ENCODE results near the gene TMTC1.

The TMTC1 gene

DNA sequence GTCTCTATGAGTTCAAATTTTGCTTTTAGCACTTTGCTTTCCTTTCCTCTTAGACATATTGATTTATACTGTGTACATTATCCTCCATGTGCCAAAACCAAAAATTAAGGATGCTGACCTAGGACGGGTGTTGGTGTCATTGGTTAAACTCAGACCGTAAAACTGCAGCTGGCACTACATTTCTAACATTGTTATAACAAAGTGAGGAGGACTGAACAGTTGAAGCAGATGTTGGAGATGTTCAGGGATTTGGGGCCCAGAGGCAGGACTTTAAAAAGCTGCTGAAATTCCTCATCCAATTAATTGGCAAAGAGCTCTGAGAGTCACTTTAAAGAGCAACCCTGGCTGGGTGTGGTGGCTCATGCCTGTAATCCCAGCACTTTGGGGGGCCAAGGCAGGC, 72.4 kb downstream of the TMTC1 start:
- Histone ChIP-seq H3K4me3 (ENCODE audit: low read depth, low read length) (no peak overlapping the region), H3K9me3 (ENCODE audit: control insufficient read depth, insufficient read depth, low read length) (no peaks in the 10 kb centered on the region), H3K36me3 (ENCODE audit: control insufficient read depth, insufficient read depth, low read length) (no peaks in the 10 kb centered on the region), H3K27me3 (ENCODE audit: control insufficient read depth, insufficient read depth, low read length) (no peaks in the 10 kb centered on the region), H3K9ac (ENCODE audit: low read depth, low read length) (no peak overlapping the region), H3K4me1 (ENCODE audit: control insufficient read depth, insufficient read depth, low read length) (peaks cover 25% of the 10 kb centered on the region), H3K27ac (ENCODE audit: low read depth, low read length) (no peak overlapping the region)

DNA sequence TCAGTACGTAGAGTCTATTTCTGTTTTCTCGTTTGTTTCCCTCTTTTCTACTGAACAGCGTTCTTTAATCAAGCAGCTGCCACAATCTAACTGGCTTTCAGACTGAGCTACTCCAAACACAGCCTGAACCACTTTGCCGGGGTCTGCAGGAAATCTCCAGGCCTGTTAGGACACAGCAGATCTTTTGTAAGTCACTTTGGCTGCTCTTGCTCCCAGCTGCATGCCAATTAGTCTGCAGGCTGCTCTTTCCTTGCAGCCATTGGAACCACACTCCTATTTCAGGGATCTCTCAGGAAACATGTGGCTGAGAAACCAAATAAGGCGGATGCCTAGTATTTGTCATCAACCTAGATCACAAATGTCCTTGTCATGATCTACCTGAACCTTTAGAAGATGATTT, 73.6 kb downstream of the TMTC1 start:
- peaks cover 27% of the 10 kb centered on the region for H3K4me1 ChIP-seq (ENCODE audit: control insufficient read depth, insufficient read depth, low read length)
- H3K27me3 ChIP-seq (ENCODE audit: control insufficient read depth, insufficient read depth, low read length): no peaks in the 10 kb centered on the region
- no peak overlapping the region; the same call in 1 of the 2 replicates for H3K9ac ChIP-seq (ENCODE audit: low read depth, low read length)
- peak overlapping the region; percentile 40 for H3K27ac ChIP-seq (ENCODE audit: low read depth, low read length)
- H3K4me3 ChIP-seq (ENCODE audit: low read depth, low read length): no peak overlapping the region
- H3K36me3 ChIP-seq (ENCODE audit: control insufficient read depth, insufficient read depth, low read length): no peaks in the 10 kb centered on the region
- no peaks in the 10 kb centered on the region for H3K9me3 ChIP-seq (ENCODE audit: control insufficient read depth, insufficient read depth, low read length)

DNA sequence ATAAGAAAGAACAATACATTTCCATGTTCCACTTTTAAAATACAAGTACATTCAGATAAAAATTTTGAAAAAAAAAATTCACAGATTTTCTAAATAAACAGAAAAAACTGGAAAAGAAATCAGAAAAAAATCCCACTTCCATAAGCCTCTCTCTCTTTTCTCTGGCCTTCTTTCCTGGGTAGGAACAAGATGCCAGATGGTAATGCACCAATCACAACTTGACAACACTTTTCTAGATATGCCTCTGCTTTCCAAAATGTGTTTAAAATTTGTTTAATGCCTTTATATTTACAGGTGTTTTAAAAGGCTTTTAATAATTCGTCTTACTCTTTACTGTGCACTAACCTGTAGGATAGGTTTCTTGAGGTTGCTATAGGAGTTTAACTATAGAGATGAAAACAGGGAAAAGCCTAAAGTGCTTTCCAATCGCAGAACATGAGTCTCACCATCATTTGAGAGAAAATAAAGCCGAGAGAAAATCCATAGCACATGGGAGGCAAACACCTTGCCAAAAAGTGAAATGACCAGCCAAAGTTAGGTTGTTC, 74.2 kb downstream of the TMTC1 start:
- Histone ChIP-seq H3K9ac (ENCODE audit: low read depth, low read length) (no peak overlapping the region), H3K9me3 (ENCODE audit: control insufficient read depth, insufficient read depth, low read length) (no peaks in the 10 kb centered on the region), H3K4me1 (ENCODE audit: control insufficient read depth, insufficient read depth, low read length) (peaks cover 27% of the 10 kb centered on the region), H3K27ac (ENCODE audit: low read depth, low read length) (peak overlapping the region; percentile 40), H3K36me3 (ENCODE audit: control insufficient read depth, insufficient read depth, low read length) (peaks cover under 1% of the 10 kb centered on the region; the same call in 1 of the 2 replicates), H3K4me3 (ENCODE audit: low read depth, low read length) (no peak overlapping the region), H3K27me3 (ENCODE audit: control insufficient read depth, insufficient read depth, low read length) (no peaks in the 10 kb centered on the region)

DNA sequence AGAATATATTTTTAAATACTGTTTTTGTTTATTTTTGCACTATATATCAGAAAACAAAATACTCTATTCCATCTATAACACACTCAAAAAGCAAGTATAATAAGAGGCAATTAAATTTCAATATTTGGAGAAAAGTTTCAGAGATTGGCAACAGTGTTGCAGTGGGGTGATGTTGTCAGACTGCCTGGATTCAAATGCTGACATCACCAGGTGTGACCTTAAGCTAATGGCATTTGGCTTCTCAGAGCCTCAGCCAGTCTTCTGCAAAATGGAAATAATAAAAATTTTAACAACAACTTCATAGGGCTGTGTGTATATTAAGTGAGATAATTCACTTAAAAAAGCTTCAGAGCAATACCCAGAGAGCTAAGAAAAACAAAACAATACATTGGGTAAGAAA, 74.7 kb downstream of the TMTC1 start:
- H3K27me3 ChIP-seq (ENCODE audit: control insufficient read depth, insufficient read depth, low read length): no peaks in the 10 kb centered on the region
- H3K36me3 ChIP-seq (ENCODE audit: control insufficient read depth, insufficient read depth, low read length): peaks cover 3% of the 10 kb centered on the region; the same call in 1 of the 2 replicates
- H3K9ac ChIP-seq (ENCODE audit: low read depth, low read length): no peak overlapping the region
- peaks cover 27% of the 10 kb centered on the region for H3K4me1 ChIP-seq (ENCODE audit: control insufficient read depth, insufficient read depth, low read length)
- H3K27ac ChIP-seq (ENCODE audit: low read depth, low read length): no peak overlapping the region
- no peaks in the 10 kb centered on the region for H3K9me3 ChIP-seq (ENCODE audit: control insufficient read depth, insufficient read depth, low read length)
- H3K4me3 ChIP-seq (ENCODE audit: low read depth, low read length): no peak overlapping the region

DNA sequence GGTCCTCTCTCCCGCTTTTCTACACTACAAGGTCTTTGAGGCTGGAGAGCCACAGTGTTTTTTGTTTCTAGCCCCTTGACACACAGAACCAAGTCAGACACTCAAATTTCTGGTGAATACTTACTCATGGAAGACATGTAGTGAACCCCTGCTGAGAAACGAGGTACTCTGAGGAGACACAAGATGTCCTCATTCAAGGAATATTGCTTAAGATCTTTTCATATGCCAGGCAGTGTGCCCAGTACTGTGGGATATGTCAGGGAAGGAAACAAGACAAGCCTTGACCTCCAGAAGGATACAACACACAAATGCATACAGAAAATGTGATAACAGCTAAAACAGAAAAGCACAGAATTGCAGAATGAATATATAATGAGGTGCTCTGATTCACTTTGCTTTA, 75.9 kb downstream of the TMTC1 start:
- Histone ChIP-seq H3K27ac (ENCODE audit: low read depth, low read length) (no peak overlapping the region), H3K4me3 (ENCODE audit: low read depth, low read length) (no peak overlapping the region)

DNA sequence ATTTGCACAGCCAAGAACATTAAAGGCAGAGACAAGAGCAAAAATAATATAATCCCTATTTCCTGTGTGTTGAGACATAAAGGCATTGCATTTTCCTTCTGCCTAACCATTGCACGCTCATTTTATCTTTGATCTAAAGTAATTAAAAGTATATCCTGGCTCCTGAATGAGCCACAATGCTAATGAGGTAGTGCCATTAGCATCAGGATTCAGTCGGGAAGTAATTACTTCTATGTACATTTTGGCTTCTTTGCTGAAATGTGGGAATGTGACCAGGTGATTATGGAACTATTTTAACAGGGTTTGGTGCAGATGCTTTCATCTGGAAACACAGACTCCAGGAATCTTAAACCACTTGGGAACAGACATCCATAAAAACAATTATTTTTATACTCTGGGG, 77.4 kb downstream of the TMTC1 start:
- Histone ChIP-seq H3K4me1 (ENCODE audit: control insufficient read depth, insufficient read depth, low read length) (peaks cover 24% of the 10 kb centered on the region), H3K9me3 (ENCODE audit: control insufficient read depth, insufficient read depth, low read length) (no peaks in the 10 kb centered on the region), H3K36me3 (ENCODE audit: control insufficient read depth, insufficient read depth, low read length) (peaks cover 3% of the 10 kb centered on the region; the same call in 1 of the 2 replicates), H3K27ac (ENCODE audit: low read depth, low read length) (no peak overlapping the region), H3K9ac (ENCODE audit: low read depth, low read length) (no peak overlapping the region), H3K4me3 (ENCODE audit: low read depth, low read length) (no peak overlapping the region), H3K27me3 (ENCODE audit: control insufficient read depth, insufficient read depth, low read length) (no peaks in the 10 kb centered on the region)

More for the DNA sequence above, 75.9 kb downstream of the TMTC1 start:
- H3K36me3 ChIP-seq (ENCODE audit: control insufficient read depth, insufficient read depth, low read length): peaks cover 3% of the 10 kb centered on the region; the same call in 1 of the 2 replicates
- peaks cover 27% of the 10 kb centered on the region for H3K4me1 ChIP-seq (ENCODE audit: control insufficient read depth, insufficient read depth, low read length)
- H3K9ac ChIP-seq (ENCODE audit: low read depth, low read length): no peak overlapping the region
- H3K9me3 ChIP-seq (ENCODE audit: control insufficient read depth, insufficient read depth, low read length): no peaks in the 10 kb centered on the region
- H3K27me3 ChIP-seq (ENCODE audit: control insufficient read depth, insufficient read depth, low read length): no peaks in the 10 kb centered on the region

DNA sequence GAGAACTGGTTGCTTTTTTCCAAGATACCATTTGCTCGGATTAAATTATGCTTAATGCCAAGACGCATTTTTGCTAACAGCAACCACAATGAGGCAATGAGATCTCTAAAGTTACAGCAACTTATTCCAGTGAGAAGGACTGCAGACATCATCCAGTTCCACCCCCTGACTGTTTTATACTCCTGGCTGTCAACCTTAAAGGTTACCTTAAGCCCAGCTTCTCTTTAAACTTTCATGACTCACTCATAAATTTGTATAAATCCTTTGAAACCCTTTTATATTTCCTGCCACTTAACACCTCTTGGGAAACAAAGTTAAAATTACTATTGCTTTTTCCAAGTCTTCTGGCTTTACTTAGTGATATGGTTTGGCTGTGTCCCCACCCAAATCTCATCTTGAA, 80.2 kb downstream of the TMTC1 start:
- H3K4me3 ChIP-seq (ENCODE audit: low read depth, low read length): no peak overlapping the region
- H3K9me3 ChIP-seq (ENCODE audit: control insufficient read depth, insufficient read depth, low read length): no peaks in the 10 kb centered on the region
- H3K36me3 ChIP-seq (ENCODE audit: control insufficient read depth, insufficient read depth, low read length): peaks cover 3% of the 10 kb centered on the region; the same call in 1 of the 2 replicates
- no peaks in the 10 kb centered on the region for H3K27me3 ChIP-seq (ENCODE audit: control insufficient read depth, insufficient read depth, low read length)
- H3K27ac ChIP-seq (ENCODE audit: low read depth, low read length): no peak overlapping the region
- peaks cover 18% of the 10 kb centered on the region for H3K4me1 ChIP-seq (ENCODE audit: control insufficient read depth, insufficient read depth, low read length)
- no peak overlapping the region for H3K9ac ChIP-seq (ENCODE audit: low read depth, low read length)

DNA sequence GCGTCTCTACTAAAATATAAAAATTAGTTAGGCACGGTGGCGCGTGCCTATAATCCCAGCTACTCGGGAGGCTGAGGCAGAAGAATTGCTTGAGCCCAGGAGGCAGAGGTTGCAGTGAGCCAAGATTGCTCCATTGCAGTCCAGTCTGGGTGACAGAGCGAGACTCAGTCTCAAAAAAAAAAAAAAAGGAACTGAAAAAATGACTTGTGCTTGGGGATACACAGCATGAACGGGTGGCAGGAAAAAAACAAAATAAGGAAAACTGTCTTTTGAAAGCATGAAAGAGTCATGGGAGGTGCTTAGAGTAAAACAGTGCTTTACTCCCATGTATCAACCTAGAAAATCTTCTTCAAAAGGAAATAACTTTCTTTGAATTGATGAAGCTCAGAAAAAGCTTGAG, 80.8 kb downstream of the TMTC1 start:
- Histone ChIP-seq H3K9ac (ENCODE audit: low read depth, low read length) (no peak overlapping the region), H3K27ac (ENCODE audit: low read depth, low read length) (no peak overlapping the region), H3K27me3 (ENCODE audit: control insufficient read depth, insufficient read depth, low read length) (no peaks in the 10 kb centered on the region), H3K4me3 (ENCODE audit: low read depth, low read length) (no peak overlapping the region), H3K4me1 (ENCODE audit: control insufficient read depth, insufficient read depth, low read length) (peaks cover 21% of the 10 kb centered on the region), H3K9me3 (ENCODE audit: control insufficient read depth, insufficient read depth, low read length) (no peaks in the 10 kb centered on the region), H3K36me3 (ENCODE audit: control insufficient read depth, insufficient read depth, low read length) (peaks cover 3% of the 10 kb centered on the region; the same call in 1 of the 2 replicates)

DNA sequence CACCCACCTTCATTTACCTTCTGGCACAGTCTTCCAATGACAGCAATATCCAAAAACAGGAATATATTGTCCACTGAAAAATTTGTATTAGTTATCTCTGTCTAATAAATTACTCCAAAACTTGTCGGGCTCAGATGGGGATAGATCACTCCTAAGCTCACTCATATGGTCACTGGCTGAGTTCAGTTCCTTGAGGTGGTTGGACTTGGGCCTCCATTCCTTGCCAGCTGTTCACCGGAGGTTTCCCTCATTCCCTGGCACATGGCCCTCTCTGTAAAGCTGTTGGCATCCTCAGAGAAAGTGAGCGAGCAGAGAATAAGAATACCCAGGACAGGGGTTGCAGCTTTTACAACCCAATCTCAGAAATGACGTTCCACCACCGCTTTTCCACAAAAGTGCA, 81.5 kb downstream of the TMTC1 start:
- Histone ChIP-seq H3K36me3 (ENCODE audit: control insufficient read depth, insufficient read depth, low read length) (peaks cover 3% of the 10 kb centered on the region; the same call in 1 of the 2 replicates), H3K27ac (ENCODE audit: low read depth, low read length) (no peak overlapping the region), H3K9me3 (ENCODE audit: control insufficient read depth, insufficient read depth, low read length) (no peaks in the 10 kb centered on the region), H3K27me3 (ENCODE audit: control insufficient read depth, insufficient read depth, low read length) (no peaks in the 10 kb centered on the region), H3K4me1 (ENCODE audit: control insufficient read depth, insufficient read depth, low read length) (peaks cover 24% of the 10 kb centered on the region), H3K9ac (ENCODE audit: low read depth, low read length) (no peak overlapping the region), H3K4me3 (ENCODE audit: low read depth, low read length) (no peak overlapping the region)

DNA sequence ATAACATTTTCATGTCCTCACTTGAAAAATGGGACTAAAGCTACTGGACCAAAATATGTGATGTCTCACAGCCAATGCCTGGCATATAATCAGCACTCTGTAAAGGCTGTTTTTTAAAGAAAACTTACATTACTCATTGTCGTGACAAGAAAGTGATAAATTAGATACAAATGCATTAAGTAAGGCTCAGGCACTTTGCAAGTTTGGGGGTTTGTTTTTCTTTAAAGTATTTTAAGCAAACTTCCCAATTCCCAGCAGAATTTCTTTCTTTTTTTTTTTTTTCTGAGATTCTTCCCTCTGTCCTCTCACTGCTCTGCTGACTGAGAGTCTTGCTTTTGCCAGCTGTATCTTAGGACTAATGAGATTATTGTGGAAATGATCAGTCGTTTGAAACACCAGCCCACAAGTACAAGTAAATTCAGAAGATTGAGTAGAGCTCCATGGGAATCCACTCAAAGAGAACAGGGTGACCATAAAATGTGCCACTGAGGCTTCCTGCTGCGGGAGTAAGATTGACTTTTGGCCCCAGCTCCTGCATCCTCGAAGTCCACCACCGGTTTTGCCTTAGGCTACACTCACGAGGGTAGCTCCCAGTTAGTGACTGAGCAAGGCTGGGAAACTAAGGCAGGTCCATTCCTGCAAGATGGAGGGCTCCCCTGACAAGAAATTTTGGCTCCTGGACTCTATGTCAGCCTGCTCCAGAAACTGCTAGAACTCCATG, 82.8 kb downstream of the TMTC1 start:
- no peak overlapping the region for H3K4me3 ChIP-seq (ENCODE audit: low read depth, low read length)
- H3K27ac ChIP-seq (ENCODE audit: low read depth, low read length): no peak overlapping the region
- H3K9ac ChIP-seq (ENCODE audit: low read depth, low read length): no peak overlapping the region
- H3K9me3 ChIP-seq (ENCODE audit: control insufficient read depth, insufficient read depth, low read length): no peaks in the 10 kb centered on the region
- H3K27me3 ChIP-seq (ENCODE audit: control insufficient read depth, insufficient read depth, low read length): no peaks in the 10 kb centered on the region
- peaks cover 3% of the 10 kb centered on the region; the same call in 1 of the 2 replicates for H3K36me3 ChIP-seq (ENCODE audit: control insufficient read depth, insufficient read depth, low read length)
- peaks cover 20% of the 10 kb centered on the region for H3K4me1 ChIP-seq (ENCODE audit: control insufficient read depth, insufficient read depth, low read length)

DNA sequence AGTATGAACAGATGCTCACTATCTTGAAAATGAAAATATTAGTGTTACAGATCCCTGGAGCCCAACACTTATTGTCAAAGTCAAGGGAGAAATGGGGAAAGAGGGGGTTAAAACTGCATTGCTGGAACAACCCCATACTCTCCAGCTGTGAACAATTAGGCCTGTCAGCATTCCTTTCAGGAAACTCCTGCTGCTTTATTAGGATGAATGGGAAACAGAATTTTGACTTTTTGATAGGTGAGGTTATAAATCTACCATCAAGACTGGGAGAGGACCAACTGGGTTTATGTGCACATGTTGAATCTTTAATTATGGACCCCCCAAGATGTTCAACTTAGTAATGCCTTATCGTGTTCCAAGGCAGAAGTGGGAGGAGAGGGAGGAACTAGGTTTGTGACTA, 85.0 kb downstream of the TMTC1 start:
- Histone ChIP-seq H3K27ac (ENCODE audit: low read depth, low read length) (no peak overlapping the region), H3K9me3 (ENCODE audit: control insufficient read depth, insufficient read depth, low read length) (no peaks in the 10 kb centered on the region)

More for the DNA sequence above, 85.0 kb downstream of the TMTC1 start:
- no peak overlapping the region; the same call in 1 of the 2 replicates for H3K4me3 ChIP-seq (ENCODE audit: low read depth, low read length)
- peaks cover 20% of the 10 kb centered on the region for H3K4me1 ChIP-seq (ENCODE audit: control insufficient read depth, insufficient read depth, low read length)
- no peaks in the 10 kb centered on the region for H3K36me3 ChIP-seq (ENCODE audit: control insufficient read depth, insufficient read depth, low read length)
- H3K9ac ChIP-seq (ENCODE audit: low read depth, low read length): no peak overlapping the region
- no peaks in the 10 kb centered on the region for H3K27me3 ChIP-seq (ENCODE audit: control insufficient read depth, insufficient read depth, low read length)

All from HUES48 (cell line).